MM.1S (cell line): Measurements from ENCODE around the gene FAHD2A.

Source experiments
- DNase-seq: peaks from one replicate; pipeline ENCODE4 v3.0.0-alpha.2; 2015
- H2AFZ ChIP-seq: fragments of 300-600 bp; sonication (generic); 2 replicates; pipeline ENCODE4 v1.6.0; 2016; ENCODE audit warnings: antibody characterized with exemption, low read length
- H3F3A ChIP-seq: fragments of 300-600 bp; sonication (generic); 2 replicates; pipeline ENCODE4 v1.6.1; 2016; ENCODE audit warnings: mild to moderate bottlenecking, antibody characterized with exemption, low read length, moderate library complexity, mixed read lengths; ENCODE audit not compliant: insufficient read depth
- H3K27ac ChIP-seq: fragments of 300-600 bp; sonication (generic); 2 replicates; pipeline ENCODE4 v1.5.1; 2016; ENCODE audit warnings: mild to moderate bottlenecking, low read length
- H3K27me3 ChIP-seq: fragments of 300-600 bp; sonication (generic); replicated peaks from 2 replicates; pipeline ENCODE4 v1.6.0; 2016; ENCODE audit warnings: low read length; ENCODE audit not compliant: insufficient read depth
- H3K36me3 ChIP-seq: fragments of 300-600 bp; sonication (generic); replicated peaks from 2 replicates; pipeline ENCODE4 v1.6.1; 2016; ENCODE audit warnings: mild to moderate bottlenecking, low read length, mixed read lengths; ENCODE audit not compliant: insufficient read depth
- H3K4me1 ChIP-seq: fragments of 300-600 bp; sonication (generic); 2 replicates; pipeline ENCODE4 v1.6.1; 2016; ENCODE audit warnings: low read length, mixed read lengths
- H3K4me2 ChIP-seq: fragments of 300-600 bp; sonication (generic); 2 replicates; pipeline ENCODE4 v1.6.0; 2016; ENCODE audit warnings: low read depth, low read length
- H3K4me3 ChIP-seq: fragments of 300-600 bp; sonication (generic); 2 replicates; pipeline ENCODE4 v1.5.1; 2016; ENCODE audit warnings: low read length, mixed read lengths
- H3K79me2 ChIP-seq: fragments of 300-600 bp; sonication (generic); 2 replicates; pipeline ENCODE4 v1.6.1; 2016; ENCODE audit warnings: mixed run types, low read length, mixed read lengths
- H3K9ac ChIP-seq: fragments of 300-600 bp; sonication (generic); 2 replicates; pipeline ENCODE4 v1.6.1; 2016; ENCODE audit warnings: low read length, mixed read lengths
- H3K9me2 ChIP-seq: fragments of 300-600 bp; sonication (generic); replicated peaks from 2 replicates; pipeline ENCODE4 v1.6.1; 2016; ENCODE audit warnings: mild to moderate bottlenecking, low read length, mixed read lengths; ENCODE audit not compliant: insufficient read depth
- H3K9me3 ChIP-seq: fragments of 300-600 bp; sonication (generic); replicated peaks from 2 replicates; pipeline ENCODE4 v1.6.1; 2016; ENCODE audit warnings: mild to moderate bottlenecking, low read length, mixed read lengths; ENCODE audit not compliant: insufficient read depth
- H4K20me1 ChIP-seq: fragments of 300-600 bp; sonication (generic); 2 replicates; pipeline ENCODE4 v1.6.1; 2016; ENCODE audit warnings: mild to moderate bottlenecking, low read length, moderate library complexity, mixed read lengths; ENCODE audit not compliant: insufficient read depth
- CTCF ChIP-seq: fragments of 300-600 bp; sonication (generic); IDR thresholded peaks from 2 replicates; pipeline ENCODE4 v1.5.1; 2016; ENCODE audit warnings: antibody characterized with exemption, low read length, mixed read lengths
- EZH2 ChIP-seq: fragments of 300-600 bp; sonication (generic); optimal IDR thresholded peaks from 2 replicates; pipeline ENCODE3; 2017; ENCODE audit warnings: low read depth, mild to moderate bottlenecking, antibody characterized with exemption, low read length, mixed read lengths
- EZH2phosphoT487 ChIP-seq: fragments of 300-600 bp; sonication (generic); IDR thresholded peaks from 2 replicates; pipeline ENCODE4 v1.6.1; 2018; ENCODE audit warnings: antibody characterized with exemption, low read length

FAHD2A gene

GRCh38 chr2:95361216-95361980, 41.1 kb upstream of the FAHD2A start:
- TF ChIP-seq CTCF (no peak), EZH2 (no peak), EZH2phosphoT487 (no peak)
- Histone ChIP-seq H3K9me3 (no peaks in the 10 kb centered on the region), H3K27me3 (no peaks in the 10 kb centered on the region), H3F3A (no peaks in the 10 kb centered on the region), H3K27ac (no peak overlapping the region), H3K9ac (no peak overlapping the region), H3K36me3 (no peaks in the 10 kb centered on the region), H3K79me2 (no peaks in the 10 kb centered on the region), H3K4me1 (no peaks in the 10 kb centered on the region), H4K20me1 (no peaks in the 10 kb centered on the region), H2AFZ (no peak overlapping the region), H3K4me2 (no peak overlapping the region), H3K9me2 (no peaks in the 10 kb centered on the region), H3K4me3 (no peak overlapping the region)
- DNase-seq, result no peak

GRCh38 chr2:95362486-95362885, 40.0 kb upstream of the FAHD2A start:
- no peak for TF ChIP-seq EZH2phosphoT487
- Histone ChIP-seq H3K4me1 (no peaks in the 10 kb centered on the region), H3F3A (no peaks in the 10 kb centered on the region), H3K9me3 (no peaks in the 10 kb centered on the region), H3K4me3 (no peak overlapping the region), H3K27me3 (no peaks in the 10 kb centered on the region), H3K9me2 (no peaks in the 10 kb centered on the region), H3K79me2 (no peaks in the 10 kb centered on the region), H3K27ac (no peak overlapping the region), H4K20me1 (no peaks in the 10 kb centered on the region), H3K9ac (no peak overlapping the region), H3K36me3 (no peaks in the 10 kb centered on the region), H2AFZ (no peak overlapping the region), H3K4me2 (no peak overlapping the region)
- no peak for DNase-seq

GRCh38 chr2:95366514-95366913, 36.0 kb upstream of the FAHD2A start:
- Histone ChIP-seq H3K4me3 (no peak overlapping the region), H3K36me3 (no peaks in the 10 kb centered on the region), H2AFZ (no peak overlapping the region), H3K27ac (no peak overlapping the region), H3K9me2 (no peaks in the 10 kb centered on the region), H3K4me1 (no peaks in the 10 kb centered on the region), H3K9me3 (no peaks in the 10 kb centered on the region), H3K27me3 (no peaks in the 10 kb centered on the region), H3F3A (no peaks in the 10 kb centered on the region), H3K79me2 (no peaks in the 10 kb centered on the region), H3K9ac (no peak overlapping the region), H4K20me1 (no peaks in the 10 kb centered on the region), H3K4me2 (no peak overlapping the region)
- TF ChIP-seq EZH2phosphoT487 (no peak), CTCF (no peak), EZH2 (no peak)
- no peak for DNase-seq

GRCh38 chr2:95372216-95372829, 30.2 kb upstream of the FAHD2A start:
- DNase-seq, result no peak
- Histone ChIP-seq H3K9me3 (no peaks in the 10 kb centered on the region), H3F3A (no peaks in the 10 kb centered on the region)

More at GRCh38 chr2:95372216-95372829, 30.2 kb upstream of the FAHD2A start:
- no peak overlapping the region for H3K4me2 ChIP-seq
- no peak overlapping the region for H2AFZ ChIP-seq
- H3K9ac ChIP-seq, result no peak overlapping the region
- H3K79me2 ChIP-seq, result no peaks in the 10 kb centered on the region
- H3K36me3 ChIP-seq, result no peaks in the 10 kb centered on the region
- TF ChIP-seq CTCF (no peak), EZH2phosphoT487 (no peak), EZH2 (no peak)
- no peaks in the 10 kb centered on the region for H3K9me2 ChIP-seq
- peaks cover 8% of the 10 kb centered on the region; the same call in 1 of the 2 replicates for H3K27me3 ChIP-seq
- H3K27ac ChIP-seq, result no peak overlapping the region
- no peaks in the 10 kb centered on the region for H4K20me1 ChIP-seq
- no peak overlapping the region for H3K4me3 ChIP-seq
- H3K4me1 ChIP-seq, result no peaks in the 10 kb centered on the region
